ENCODE data around the gene UBA52.

DNA sequence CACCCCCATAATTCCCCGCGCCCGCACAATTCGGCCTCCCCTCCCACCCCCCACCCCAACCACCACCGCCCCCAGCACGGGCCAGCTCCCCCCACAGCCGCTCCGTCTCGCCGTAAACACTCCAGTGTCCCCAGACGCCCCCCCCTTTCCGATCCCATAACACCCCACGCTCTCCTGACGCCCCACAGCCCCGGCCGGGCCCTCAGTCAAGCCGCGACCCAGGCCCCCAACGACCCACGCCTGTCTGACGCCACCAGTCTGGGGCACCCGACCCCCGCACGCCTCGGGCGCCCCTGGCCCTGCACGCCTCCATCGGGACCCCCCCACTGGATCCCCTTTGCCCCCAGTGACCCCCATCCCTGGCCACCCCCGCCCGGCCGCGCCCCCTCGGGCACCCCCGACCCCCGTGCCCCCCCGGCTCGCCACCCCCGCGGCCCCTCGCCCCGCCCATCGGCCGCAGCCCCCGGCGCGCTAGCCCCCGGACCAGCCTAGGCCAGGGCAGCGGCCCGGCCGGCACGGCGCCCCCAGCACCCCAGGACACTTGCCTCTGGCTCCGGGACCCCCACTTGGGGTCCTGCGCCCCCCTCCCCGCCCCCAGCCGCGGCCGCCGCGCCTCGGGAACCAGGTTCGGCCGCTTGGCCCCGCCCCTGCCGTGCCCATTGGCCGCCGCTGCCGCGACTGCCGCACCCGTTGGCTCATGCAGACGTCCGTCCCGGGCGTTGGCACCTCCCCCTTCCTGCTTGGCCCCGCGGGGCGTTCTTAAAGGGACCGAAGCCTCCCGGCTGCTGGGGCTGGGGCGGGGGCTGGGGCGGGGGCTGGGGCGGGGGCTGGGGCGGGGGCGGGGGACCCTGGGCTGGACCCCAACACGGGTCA, 28.5 kb upstream of the UBA52 start, which contains the start of gene FKBP8:
- TF ChIP-seq, protein P1, sequence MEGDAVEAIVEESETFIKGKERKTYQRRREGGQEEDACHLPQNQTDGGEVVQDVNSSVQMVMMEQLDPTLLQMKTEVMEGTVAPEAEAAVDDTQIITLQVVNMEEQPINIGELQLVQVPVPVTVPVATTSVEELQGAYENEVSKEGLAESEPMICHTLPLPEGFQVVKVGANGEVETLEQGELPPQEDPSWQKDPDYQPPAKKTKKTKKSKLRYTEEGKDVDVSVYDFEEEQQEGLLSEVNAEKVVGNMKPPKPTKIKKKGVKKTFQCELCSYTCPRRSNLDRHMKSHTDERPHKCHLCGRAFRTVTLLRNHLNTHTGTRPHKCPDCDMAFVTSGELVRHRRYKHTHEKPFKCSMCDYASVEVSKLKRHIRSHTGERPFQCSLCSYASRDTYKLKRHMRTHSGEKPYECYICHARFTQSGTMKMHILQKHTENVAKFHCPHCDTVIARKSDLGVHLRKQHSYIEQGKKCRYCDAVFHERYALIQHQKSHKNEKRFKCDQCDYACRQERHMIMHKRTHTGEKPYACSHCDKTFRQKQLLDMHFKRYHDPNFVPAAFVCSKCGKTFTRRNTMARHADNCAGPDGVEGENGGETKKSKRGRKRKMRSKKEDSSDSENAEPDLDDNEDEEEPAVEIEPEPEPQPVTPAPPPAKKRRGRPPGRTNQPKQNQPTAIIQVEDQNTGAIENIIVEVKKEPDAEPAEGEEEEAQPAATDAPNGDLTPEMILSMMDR (IDR thresholded peaks at IDR 0.05; ENCODE audit: low read depth, low read length, poor library complexity, severe bottlenecking), result no peak
- no peak for TF ChIP-seq EZH2phosphoT487 (IDR thresholded peaks at IDR 0.05; ENCODE audit: borderline replicate concordance, low read length)
